ENCODE measurements around the gene BHLHA15.
"Not testable (repeated sequence)": the region's sequence is repeated elsewhere in the genome, so short reads cannot be mapped to it uniquely, and the experiment has no call there.

Gene BHLHA15

GRCh38 chr7:98217623-98218582 lies 6.7 kb downstream of the BHLHA15 start (continued):
- 0 out of 2 replicates have a peak, but pooled peaks have one; percentile 24 for TF ChIP-seq PRDM6 (tag by site-specific recombination; IDR thresholded peaks at IDR 0.05)

- POLR2A ChIA-PET; H3K36me3 ChIP-seq (ENCODE audit: control insufficient read depth in 2 of 2, insufficient read depth in 1 of 2, low read length in 2 of 2); CTCF ChIA-PET: not testable (repeated sequence)
Observed at GRCh38 chr7:98219382-98219781, 8.1 kb downstream of the BHLHA15 start.

GRCh38 chr7:98221611-98222532 lies 10.6 kb downstream of the BHLHA15 start:
- Histone ChIP-seq H3K27ac (ENCODE audit: extremely low read depth, low read depth, low read length) (no peak overlapping the region), H3K9me3 (ENCODE audit: control insufficient read depth, insufficient read depth, low read depth, low read length) (no peaks in the 10 kb centered on the region), H3K36me3 (ENCODE audit: control insufficient read depth in 2 of 2, insufficient read depth in 1 of 2, low read length in 2 of 2) (peaks cover 0 to 10% of the 10 kb centered on the region in 2 experiments; a peak in 2 of 3 replicates), H3K4me1 (ENCODE audit: control insufficient read depth, insufficient read depth, low read length) (peaks cover 5% of the 10 kb centered on the region; the same call in 1 of the 2 replicates), H3K4me3 (ENCODE audit: low read depth, low read length) (no peak overlapping the region)
- ChIA-PET POLR2A (no interaction called here), CTCF (no interaction called here)
- no peak for TF ChIP-seq ZNF121 (tag by site-specific recombination; IDR thresholded peaks at IDR 0.05)
- TF ChIP-seq ZNF600 (tag by site-specific recombination; IDR thresholded peaks at IDR 0.05): no peak
- TF ChIP-seq ZNF274 (IDR thresholded peaks at IDR 0.05; ENCODE audit: low read length): no peak
- TF ChIP-seq ZNF274 (tag by site-specific recombination; IDR thresholded peaks at IDR 0.05; ENCODE audit: borderline replicate concordance): no peak
- no peak for TF ChIP-seq ZBTB11 (tag by site-specific recombination; conservative IDR thresholded peaks at IDR 0.05; ENCODE audit: low read depth)
- no peak for TF ChIP-seq ZBTB10 (tag by site-specific recombination; IDR thresholded peaks at IDR 0.05)
- no peak for TF ChIP-seq ZBTB8A (tag by site-specific recombination; IDR thresholded peaks at IDR 0.05)
- no peak for TF ChIP-seq BCL6B (tag by site-specific recombination; IDR thresholded peaks at IDR 0.05)
- TF ChIP-seq ZNF366 (tag by site-specific recombination; conservative IDR thresholded peaks at IDR 0.05): no peak
- TF ChIP-seq ZNF169 (tag by site-specific recombination; IDR thresholded peaks at IDR 0.05): no peak
- TF ChIP-seq ZNF148 (tag by site-specific recombination; IDR thresholded peaks at IDR 0.05; ENCODE audit: borderline replicate concordance): no peak
- no peak for TF ChIP-seq GLI2 (tag by site-specific recombination; IDR thresholded peaks at IDR 0.05; ENCODE audit: borderline replicate concordance, low read depth)

More at GRCh38 chr7:98219382-98219781, 8.1 kb downstream of the BHLHA15 start:
- H3K9me3 ChIP-seq (ENCODE audit: control insufficient read depth, insufficient read depth, low read depth, low read length); H3K4me3 ChIP-seq (ENCODE audit: low read depth, low read length); H3K4me1 ChIP-seq (ENCODE audit: control insufficient read depth, insufficient read depth, low read length); H3K27ac ChIP-seq (ENCODE audit: extremely low read depth, low read depth, low read length): not testable (repeated sequence)

Data from HEK293 (cell line).